GM23338 (cell line): ENCODE measurements around the gene ICAM2. TPM values are rescaled to one million over a fixed set of nuclear protein-coding genes. Genes with fewer than 3 reads are reported as not detected.

Source experiments
- ATAC-seq: fragments of 200-7000 bp; cut with Tn5 transposase; 3 replicates; pipeline ENCODE4 v1.9.1; 2020
- DNase-seq: peaks from one replicate; pipeline ENCODE4 v3.0.0-alpha.2; 2015; ENCODE audit warnings: low spot score
- H2AFZ ChIP-seq: fragments of 200-600 bp; sonication (generic); 2 replicates; pipeline ENCODE4 v1.8.0; 2016; ENCODE audit warnings: antibody characterized with exemption, mild to moderate bottlenecking, moderate library complexity
- H3F3A ChIP-seq: fragments of 200-600 bp; sonication (generic); replicated peaks from 2 replicates; pipeline ENCODE4 v1.8.0; 2017; ENCODE audit warnings: antibody characterized with exemption, mixed run types, low read depth
- H3K27ac ChIP-seq: fragments of 200-600 bp; sonication (generic); 2 replicates; pipeline ENCODE4 v1.6.1; 2016; ENCODE audit warnings: low read depth
- H3K27me3 ChIP-seq: fragments of 200-600 bp; sonication (generic); 2 replicates; pipeline ENCODE4 v1.8.0; 2016; ENCODE audit warnings: mild to moderate bottlenecking, mixed run types, moderate library complexity; ENCODE audit not compliant: insufficient read depth
- H3K36me3 ChIP-seq: fragments of 200-600 bp; sonication (generic); 2 replicates; pipeline ENCODE4 v1.8.0; 2016; ENCODE audit warnings: mild to moderate bottlenecking; ENCODE audit not compliant: insufficient read depth
- H3K4me1 ChIP-seq: fragments of 200-600 bp; sonication (generic); 2 replicates; pipeline ENCODE4 v1.8.0; 2016; ENCODE audit warnings: mild to moderate bottlenecking, moderate library complexity; ENCODE audit not compliant: insufficient read depth
- H3K4me2 ChIP-seq: fragments of 200-600 bp; sonication (generic); 2 replicates; pipeline ENCODE4 v1.7.1; 2017; ENCODE audit warnings: mixed run types
- H3K4me3 ChIP-seq: fragments of 200-600 bp; sonication (generic); 2 replicates; pipeline ENCODE4 v1.6.1; 2016; ENCODE audit warnings: mixed run types
- H3K79me2 ChIP-seq: fragments of 200-600 bp; sonication (generic); replicated peaks from 2 replicates; pipeline ENCODE4 v1.8.0; 2017; ENCODE audit warnings: mild to moderate bottlenecking; ENCODE audit not compliant: insufficient read depth
- H3K9me2 ChIP-seq: fragments of 200-600 bp; sonication (generic); 2 replicates; pipeline ENCODE4 v1.8.0; 2017; ENCODE audit not compliant: insufficient read depth
- H4K20me1 ChIP-seq: fragments of 200-600 bp; sonication (generic); replicated peaks from 2 replicates; pipeline ENCODE4 v1.8.0; 2017; ENCODE audit warnings: mild to moderate bottlenecking; ENCODE audit not compliant: insufficient read depth
- H3K27ac Mint-ChIP-seq: 2 replicates; pipeline ENCODE4 v1.8.0; 2020; ENCODE audit warnings: inconsistent platforms, mild to moderate bottlenecking, moderate library complexity, mixed read lengths
- H3K27me3 Mint-ChIP-seq: 3 replicates; pipeline ENCODE4 v1.8.0; 2022; ENCODE audit warnings: low read depth, mild to moderate bottlenecking, moderate library complexity, mixed read lengths, inconsistent platforms; ENCODE audit not compliant: insufficient read depth, poor library complexity
- H3K36me3 Mint-ChIP-seq: 3 replicates; pipeline ENCODE4 v1.8.0; 2021; ENCODE audit warnings: low read depth, mild to moderate bottlenecking, inconsistent platforms, moderate library complexity, mixed read lengths
- H3K4me1 Mint-ChIP-seq: 3 replicates; pipeline ENCODE4 v1.8.0; 2020; ENCODE audit warnings: mild to moderate bottlenecking, inconsistent platforms, mixed read lengths
- H3K4me3 Mint-ChIP-seq: 3 replicates; pipeline ENCODE4 v1.8.0; 2021; ENCODE audit warnings: moderate library complexity, mild to moderate bottlenecking, inconsistent platforms, mixed read lengths
- H3K9me3 Mint-ChIP-seq: 3 replicates; pipeline ENCODE4 v1.8.0; 2020; ENCODE audit warnings: moderate library complexity, mild to moderate bottlenecking, inconsistent platforms, mixed read lengths
- CREB1 ChIP-seq: fragments of 250-450 bp; sonication (Bioruptor Pico); IDR thresholded peaks from 2 replicates; pipeline ENCODE4 v1.5.0; 2020; ENCODE audit warnings: low read depth, mild to moderate bottlenecking, moderate library complexity
- CTCF ChIP-seq, 2 experiments: fragments of 200-600 bp in 1 of 2; sonication (generic) in 1 of 2; conservative IDR thresholded peaks; 2 replicates each; pipeline versions ENCODE4 v1.5.1 to v1.6.1; 2016 to 2017; ENCODE audit warnings: antibody characterized with exemption in 2 of 2, low read depth in 2 of 2, mild to moderate bottlenecking in 2 of 2, moderate library complexity in 1 of 2
- ETS1 ChIP-seq: IDR thresholded peaks from 2 replicates; pipeline ENCODE4 v1.6.1; 2016; ENCODE audit warnings: antibody characterized with exemption
- EZH2 ChIP-seq: fragments of 200-600 bp; sonication (generic); IDR thresholded peaks from one replicate; pipeline ENCODE4 v1.8.0; 2017; ENCODE audit warnings: antibody characterized with exemption, mild to moderate bottlenecking, low read depth; ENCODE audit not compliant: unreplicated experiment
- JUNB ChIP-seq: IDR thresholded peaks from one replicate; pipeline ENCODE4 v1.6.1; 2016; ENCODE audit warnings: antibody characterized with exemption; ENCODE audit not compliant: unreplicated experiment
- NANOG ChIP-seq: IDR thresholded peaks from 2 replicates; pipeline ENCODE4 v1.6.1; 2016; ENCODE audit warnings: antibody characterized with exemption, borderline replicate concordance
- POLR2AphosphoS5 ChIP-seq: IDR thresholded peaks from 2 replicates; pipeline ENCODE4 v1.6.1; 2016; ENCODE audit warnings: antibody characterized with exemption, low read depth
- REST ChIP-seq: IDR thresholded peaks from one replicate; pipeline ENCODE4 v1.6.1; 2018; ENCODE audit warnings: antibody characterized with exemption; ENCODE audit not compliant: unreplicated experiment
- ZNF114 ChIP-seq: fragments of 250-450 bp; sonication (Bioruptor Pico); IDR thresholded peaks from 2 replicates; pipeline ENCODE4 v1.5.0; 2020; ENCODE audit warnings: mild to moderate bottlenecking, moderate library complexity
- ZNF331 ChIP-seq: fragments of 250-450 bp; sonication (Bioruptor Pico); IDR thresholded peaks from 2 replicates; pipeline ENCODE4 v1.5.0; 2020; ENCODE audit warnings: low read depth, mild to moderate bottlenecking, moderate library complexity
- polyA plus RNA-seq: library from polyadenylated mRNA; unstranded; fragments of >200 nt; fragmentation: Nextera tagmentation; extraction: Ambion mirVana; gene quantifications from 2 replicates; pipeline ENCODE4 v1.2.1, GENCODE V29; 2016
- total RNA-seq: library from RNA; depleted of rRNA; stranded (reverse); fragments of >200 nt; shearing (Covaris generic); gene quantifications from 2 replicates; pipeline ENCODE4 v1.2.3, GENCODE V29; 2014

Gene ICAM2
- total and polyA plus RNA-seq, 2 experiments from 2014 or later, result 0.31 to 0.86 TPM

GRCh38 chr17:63955791-63956190, 64.6 kb downstream of the ICAM2 start:
- H3K79me2 ChIP-seq, result no peaks in the 10 kb centered on the region
- no peak overlapping the region for H2AFZ ChIP-seq
- H3F3A ChIP-seq, result no peaks in the 10 kb centered on the region
- no peaks in the 10 kb centered on the region for H4K20me1 ChIP-seq
- peaks cover 10% of the 10 kb centered on the region; the same call in 1 of the 2 replicates for H3K4me1 ChIP-seq
- Mint-ChIP-seq H3K9me3 (no peaks in the 10 kb centered on the region), H3K27ac (no peak overlapping the region), H3K36me3 (peaks cover 13% of the 10 kb centered on the region; the same call in 2 of the 3 replicates), H3K27me3 (peaks cover 9% of the 10 kb centered on the region), H3K4me1 (peaks cover 12% of the 10 kb centered on the region), H3K4me3 (no peak overlapping the region)
- H3K9me2 ChIP-seq, result no peaks in the 10 kb centered on the region
- no peak overlapping the region for H3K4me2 ChIP-seq
- DNase-seq (no peak), ATAC-seq (no peak)
- no peak overlapping the region for H3K27ac ChIP-seq
- TF ChIP-seq JUNB, result no peak
- TF ChIP-seq CTCF (conservative IDR thresholded peaks at IDR 0.05; ENCODE audit: low read depth in 2 of 2), result no peak
- no peak for TF ChIP-seq CREB1 (CRISPR knock-in tag)
- TF ChIP-seq NANOG, result no peak
- no peak for TF ChIP-seq ZNF114 (CRISPR knock-in tag)
- H3K27me3 ChIP-seq, result no peaks in the 10 kb centered on the region
- H3K4me3 ChIP-seq, result no peak overlapping the region
- H3K36me3 ChIP-seq, result no peaks in the 10 kb centered on the region

GRCh38 chr17:63955232-63955631, 65.2 kb downstream of the ICAM2 start:
- no peaks in the 10 kb centered on the region for H4K20me1 ChIP-seq
- H3K79me2 ChIP-seq, result no peaks in the 10 kb centered on the region
- no peak overlapping the region for H2AFZ ChIP-seq
- H3K27me3 ChIP-seq, result no peaks in the 10 kb centered on the region
- no peak overlapping the region for H3K4me3 ChIP-seq
- Mint-ChIP-seq H3K27me3 (peaks cover 9% of the 10 kb centered on the region), H3K9me3 (no peaks in the 10 kb centered on the region), H3K4me3 (no peak overlapping the region), H3K27ac (no peak overlapping the region), H3K36me3 (peaks cover 13% of the 10 kb centered on the region; the same call in 2 of the 3 replicates), H3K4me1 (peaks cover 7% of the 10 kb centered on the region)
- no peak overlapping the region for H3K4me2 ChIP-seq
- no peak for DNase-seq
- H3K27ac ChIP-seq, result no peak overlapping the region
- no peaks in the 10 kb centered on the region for H3K36me3 ChIP-seq
- H3F3A ChIP-seq, result no peaks in the 10 kb centered on the region
- no peak for ATAC-seq
- H3K4me1 ChIP-seq, result peaks cover 5% of the 10 kb centered on the region; the same call in 1 of the 2 replicates
- H3K9me2 ChIP-seq, result no peaks in the 10 kb centered on the region
- no peak for TF ChIP-seq CTCF (conservative IDR thresholded peaks at IDR 0.05; ENCODE audit: low read depth in 2 of 2)
- no peak for TF ChIP-seq ZNF114 (CRISPR knock-in tag)
- no peak for TF ChIP-seq NANOG
- no peak for TF ChIP-seq REST
- no peak for TF ChIP-seq ZNF331
- no peak for TF ChIP-seq JUNB
- no peak for TF ChIP-seq CREB1 (CRISPR knock-in tag)
- no peak for TF ChIP-seq ETS1
- no peak for TF ChIP-seq EZH2
- no peak for TF ChIP-seq POLR2AphosphoS5
